ENCODE results near the gene ANKFY1.
A peak's percentile ranks its signal among the peaks of the same experiment; 100 is the strongest.

ANKFY1 gene, protein sequence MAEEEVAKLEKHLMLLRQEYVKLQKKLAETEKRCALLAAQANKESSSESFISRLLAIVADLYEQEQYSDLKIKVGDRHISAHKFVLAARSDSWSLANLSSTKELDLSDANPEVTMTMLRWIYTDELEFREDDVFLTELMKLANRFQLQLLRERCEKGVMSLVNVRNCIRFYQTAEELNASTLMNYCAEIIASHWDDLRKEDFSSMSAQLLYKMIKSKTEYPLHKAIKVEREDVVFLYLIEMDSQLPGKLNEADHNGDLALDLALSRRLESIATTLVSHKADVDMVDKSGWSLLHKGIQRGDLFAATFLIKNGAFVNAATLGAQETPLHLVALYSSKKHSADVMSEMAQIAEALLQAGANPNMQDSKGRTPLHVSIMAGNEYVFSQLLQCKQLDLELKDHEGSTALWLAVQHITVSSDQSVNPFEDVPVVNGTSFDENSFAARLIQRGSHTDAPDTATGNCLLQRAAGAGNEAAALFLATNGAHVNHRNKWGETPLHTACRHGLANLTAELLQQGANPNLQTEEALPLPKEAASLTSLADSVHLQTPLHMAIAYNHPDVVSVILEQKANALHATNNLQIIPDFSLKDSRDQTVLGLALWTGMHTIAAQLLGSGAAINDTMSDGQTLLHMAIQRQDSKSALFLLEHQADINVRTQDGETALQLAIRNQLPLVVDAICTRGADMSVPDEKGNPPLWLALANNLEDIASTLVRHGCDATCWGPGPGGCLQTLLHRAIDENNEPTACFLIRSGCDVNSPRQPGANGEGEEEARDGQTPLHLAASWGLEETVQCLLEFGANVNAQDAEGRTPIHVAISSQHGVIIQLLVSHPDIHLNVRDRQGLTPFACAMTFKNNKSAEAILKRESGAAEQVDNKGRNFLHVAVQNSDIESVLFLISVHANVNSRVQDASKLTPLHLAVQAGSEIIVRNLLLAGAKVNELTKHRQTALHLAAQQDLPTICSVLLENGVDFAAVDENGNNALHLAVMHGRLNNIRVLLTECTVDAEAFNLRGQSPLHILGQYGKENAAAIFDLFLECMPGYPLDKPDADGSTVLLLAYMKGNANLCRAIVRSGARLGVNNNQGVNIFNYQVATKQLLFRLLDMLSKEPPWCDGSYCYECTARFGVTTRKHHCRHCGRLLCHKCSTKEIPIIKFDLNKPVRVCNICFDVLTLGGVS

DNA sequence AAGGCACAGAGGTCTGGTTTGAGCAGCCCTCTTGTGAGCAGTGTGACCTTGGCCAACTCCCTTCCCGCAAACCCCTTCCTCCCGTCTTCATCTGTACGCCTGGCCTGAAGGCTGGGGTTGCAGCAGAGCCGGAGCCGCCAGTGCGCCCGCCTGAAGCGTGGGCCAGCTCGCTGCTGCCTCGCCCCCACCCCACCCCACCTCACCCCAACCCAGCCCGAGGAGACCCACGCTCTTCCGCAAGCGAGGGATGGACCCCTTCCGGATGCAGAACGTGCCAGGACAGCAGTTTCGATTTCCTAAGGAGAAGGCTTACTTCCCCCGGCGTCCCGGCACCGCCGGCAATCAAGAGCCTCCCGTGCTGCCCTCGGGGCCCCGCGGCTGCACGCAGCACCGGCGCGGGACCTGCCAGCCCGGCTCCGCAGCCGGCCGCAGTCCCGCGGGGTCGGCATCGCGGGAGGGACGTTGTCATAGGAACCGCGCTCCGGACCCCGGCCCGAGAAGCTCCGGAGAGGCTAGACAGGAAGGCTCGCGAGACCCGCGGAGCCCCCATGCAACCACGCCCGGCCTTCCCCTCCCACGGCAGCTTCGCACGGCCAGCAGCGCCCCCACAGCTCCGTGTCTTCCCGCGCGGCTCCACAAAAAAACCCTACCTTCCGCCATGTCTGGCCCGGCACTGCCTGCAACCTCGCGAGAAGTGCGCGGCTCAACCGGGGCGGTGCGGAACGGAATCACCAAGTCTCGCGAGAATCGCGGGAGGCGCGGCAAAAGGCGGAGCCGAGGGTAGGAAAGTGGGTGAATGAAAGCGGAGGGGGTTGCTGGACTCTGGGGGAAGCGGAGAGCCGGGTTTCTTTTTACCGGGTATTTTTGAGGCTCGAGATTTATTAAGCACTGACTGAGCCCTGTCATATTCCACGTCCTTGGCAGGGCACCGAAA, at the start of gene ANKFY1:
ANKFY1 (minus strand) TSS at position 698 of the 934 bp plus-strand sequence; CDS start at position 660, 38 bp downstream.
- peak; percentile 40 to 92 (median 88) for DNase-seq

DNA sequence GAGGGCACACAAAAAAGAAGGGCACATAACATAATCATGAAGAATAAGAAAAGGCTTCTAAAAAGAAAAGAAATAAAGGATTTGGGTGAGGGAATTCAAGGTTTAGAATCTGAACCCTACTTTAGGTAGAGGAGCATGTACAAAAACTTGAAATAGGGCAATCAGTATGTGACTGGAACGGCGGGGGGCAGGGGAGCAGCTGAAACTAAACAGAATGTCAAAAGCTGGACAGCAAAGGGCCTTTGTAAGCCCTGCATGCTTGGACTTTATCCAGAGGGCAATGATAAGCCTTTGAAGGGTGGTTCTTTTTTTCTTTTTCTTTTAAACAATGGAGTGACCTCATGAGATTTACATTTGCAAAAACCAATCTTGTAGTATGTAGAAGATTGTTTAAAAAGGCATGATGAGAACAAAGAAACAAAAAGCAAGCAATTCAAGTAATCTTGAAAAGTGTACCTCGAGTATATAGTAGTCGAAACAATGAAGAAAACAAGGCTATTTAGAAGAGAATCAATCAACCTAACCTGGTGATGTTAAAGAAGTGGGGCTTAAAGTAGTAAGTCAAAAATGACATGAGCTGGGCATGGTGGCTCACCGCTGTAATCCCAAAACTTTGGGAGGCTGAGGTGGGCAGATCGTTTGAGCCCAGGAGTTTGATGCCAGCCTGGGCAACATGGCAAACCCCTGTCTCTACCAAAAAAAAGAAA, 46.7 kb upstream of the ANKFY1 start:
- DNase-seq: peak in 2 of 14 donors; percentile 17 to 20

DNA sequence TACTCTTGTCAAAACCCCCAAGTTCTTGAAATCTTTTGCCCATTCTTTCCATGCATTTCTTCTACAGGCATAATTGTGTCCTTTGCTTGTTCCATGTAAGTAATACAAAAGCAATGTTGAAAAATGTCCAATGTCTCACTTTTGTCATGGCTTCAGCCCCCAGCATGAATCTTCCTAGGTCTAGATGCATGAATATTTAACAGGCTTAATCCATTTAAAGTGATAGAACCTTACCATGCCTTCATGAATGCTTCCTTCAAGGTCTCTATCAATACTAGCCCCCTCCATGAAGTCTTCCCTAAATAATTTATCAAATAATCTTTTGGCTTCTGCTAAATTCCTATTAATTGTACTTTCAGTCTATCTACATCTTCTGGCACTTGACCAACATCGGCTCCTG, 46.1 kb upstream of the ANKFY1 start:
- no peak for DNase-seq

DNA sequence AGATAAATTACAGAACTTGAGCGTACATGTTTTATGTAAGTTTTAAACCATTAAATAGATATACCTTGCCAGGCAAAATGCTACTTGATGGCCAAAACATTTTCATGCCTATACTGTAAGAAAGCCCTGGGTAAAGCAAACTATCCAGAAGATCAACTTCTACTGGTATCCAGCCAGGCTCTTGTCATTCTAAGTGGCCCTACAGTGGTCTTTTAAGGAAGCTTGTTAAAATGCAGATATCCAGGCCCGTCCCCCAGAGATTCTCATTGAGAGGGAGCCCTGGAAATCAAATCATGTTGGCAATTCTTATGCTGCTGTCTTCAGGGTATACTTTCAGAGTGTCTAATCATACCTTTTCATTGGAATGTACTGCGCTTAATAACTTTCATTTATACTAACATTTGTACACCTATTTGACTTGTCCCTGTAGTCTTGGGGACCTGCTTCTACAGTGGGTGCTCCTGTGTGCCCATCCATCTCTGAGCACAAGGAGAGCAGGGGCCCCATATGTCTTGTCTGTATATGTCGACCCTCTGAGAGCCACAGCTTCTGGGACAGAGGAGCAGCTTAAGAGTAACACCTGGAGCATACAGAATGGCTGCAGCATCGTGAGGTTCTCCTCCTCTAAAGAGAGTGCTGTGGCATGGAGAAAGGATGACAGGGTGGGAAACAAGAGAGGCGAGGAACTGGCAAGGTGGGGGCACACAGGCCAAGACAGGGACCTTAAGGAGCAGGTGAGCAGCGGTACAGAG, 43.6 kb upstream of the ANKFY1 start:
- DNase-seq: no peak

DNA sequence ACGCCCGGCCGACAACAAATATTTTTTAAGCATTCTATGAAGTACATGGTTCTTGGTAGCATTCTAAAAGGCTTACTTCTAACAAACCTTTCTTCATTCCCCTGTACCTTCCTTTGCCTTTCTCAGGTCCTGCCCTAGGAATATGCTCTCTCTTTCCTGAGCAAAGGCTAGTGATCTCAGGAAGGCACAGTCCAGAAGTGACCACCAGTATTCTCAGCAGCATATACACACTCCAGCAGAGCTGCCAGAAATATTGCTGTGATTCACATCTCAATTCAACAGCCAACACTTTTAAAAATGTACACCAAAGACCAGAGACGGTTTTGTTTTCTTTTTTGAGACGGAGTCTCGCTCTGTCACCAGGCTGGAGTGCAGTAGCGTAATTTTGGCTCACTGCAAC, 41.4 kb upstream of the ANKFY1 start:
- DNase-seq: no peak

DNA sequence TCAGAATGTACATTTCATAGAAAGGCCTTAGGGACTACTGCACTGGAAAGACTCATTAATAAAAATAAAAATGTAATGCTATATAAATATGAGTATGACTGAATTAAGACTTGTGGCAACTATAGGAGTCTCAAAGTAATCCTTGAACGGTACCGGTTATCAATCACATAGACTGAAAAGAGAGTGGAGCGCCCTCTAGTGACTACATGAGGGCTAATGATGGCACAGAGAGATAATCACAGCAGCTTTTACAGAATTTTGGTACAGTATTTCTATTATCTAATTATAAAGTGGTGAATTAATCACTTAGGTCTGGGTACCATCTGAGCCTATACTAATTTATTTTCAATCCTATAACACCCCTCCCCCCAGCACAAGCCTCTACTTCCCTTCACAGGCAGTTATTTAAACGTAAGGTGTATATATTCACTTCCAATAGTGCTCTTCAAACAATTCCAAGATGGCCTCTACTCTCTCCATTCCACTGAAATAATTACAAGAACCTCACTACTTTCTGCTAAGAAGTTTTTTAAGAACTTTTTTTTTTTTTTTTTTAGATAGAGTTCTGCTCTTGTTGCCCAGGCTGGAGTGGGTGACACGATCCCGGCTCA, 40.7 kb upstream of the ANKFY1 start:
- peak in 3 of 14 donors; percentile 1 to 50 (median 13) for DNase-seq

DNA sequence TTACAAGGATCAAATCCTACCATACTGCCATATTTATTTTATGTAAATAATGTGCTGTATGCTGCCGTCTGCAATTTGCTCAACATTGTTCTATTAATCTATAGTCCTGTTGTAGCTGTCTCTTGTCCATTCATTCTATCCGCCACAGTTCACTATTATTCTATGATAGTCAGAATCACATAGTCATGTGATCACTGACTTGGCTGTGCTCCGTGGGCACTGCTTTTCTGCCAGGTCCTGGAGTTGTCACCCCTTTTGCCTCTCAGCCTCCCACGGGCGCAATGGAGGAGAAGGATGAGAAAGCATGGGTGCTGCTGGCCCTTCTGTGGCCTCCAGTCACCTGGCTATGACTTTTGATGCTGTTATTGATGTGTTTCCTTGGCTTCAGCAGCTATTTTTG, 37.3 kb upstream of the ANKFY1 start:
- DNase-seq: peak in 12 of 14 donors; percentile 12 to 59 (median 50)

DNA sequence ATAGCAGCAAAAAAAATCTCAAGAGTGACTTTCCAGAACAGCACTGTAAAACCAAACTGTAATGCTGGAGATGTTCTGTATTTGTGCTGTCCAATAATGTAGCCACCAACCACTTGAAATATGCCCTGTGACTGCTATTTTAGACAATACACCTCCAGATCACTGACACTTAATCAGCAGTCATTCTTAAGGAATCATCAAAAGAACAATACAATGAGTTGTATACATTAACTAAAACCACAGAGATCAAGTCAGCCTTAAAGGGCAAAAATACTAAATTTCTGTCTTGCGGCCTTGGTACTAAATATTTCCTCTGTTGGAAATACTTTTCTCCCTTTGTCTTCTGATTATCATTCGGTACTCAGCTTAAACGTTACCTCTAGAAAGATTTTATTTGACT, 33.6 kb upstream of the ANKFY1 start:
- DNase-seq: no peak

DNA sequence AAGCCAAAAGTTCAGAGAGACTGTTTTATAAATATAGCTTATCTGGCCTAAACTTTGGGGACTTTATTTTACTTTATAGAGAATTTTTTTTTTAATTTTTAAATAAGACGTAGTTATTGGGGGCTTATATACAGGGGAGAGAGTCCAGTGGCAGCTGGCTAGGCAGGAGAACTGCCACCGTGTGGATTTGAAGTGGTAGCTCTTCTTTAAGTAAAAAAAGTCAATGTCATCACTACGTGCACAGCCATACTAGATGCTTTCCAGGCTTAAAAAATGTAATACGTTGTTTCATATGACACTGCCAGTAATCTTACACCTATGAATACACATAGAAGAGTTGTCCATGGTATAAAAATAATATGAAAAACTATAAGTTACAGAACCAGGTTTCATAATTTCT, 31.9 kb upstream of the ANKFY1 start:
- DNase-seq: no peak

DNA sequence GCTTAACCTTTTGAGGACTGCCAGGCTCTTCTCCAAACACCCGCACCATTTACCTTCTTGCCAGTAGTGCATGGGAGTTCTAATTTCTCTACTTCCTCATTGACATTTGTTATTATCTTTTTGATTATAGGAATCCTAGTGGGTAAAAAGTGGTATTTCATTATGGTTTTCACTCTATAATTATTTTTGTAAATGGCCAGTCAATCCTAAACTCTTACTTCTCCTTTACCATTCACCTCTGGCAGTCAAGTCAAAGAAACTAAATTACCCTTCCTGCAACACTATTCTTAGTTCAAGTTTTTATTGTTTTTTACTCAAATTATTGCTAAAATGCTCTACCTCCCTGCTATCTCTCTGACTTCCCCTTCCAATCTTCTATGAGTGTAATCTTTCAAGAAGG, 29.8 kb upstream of the ANKFY1 start:
- DNase-seq: no peak

DNA sequence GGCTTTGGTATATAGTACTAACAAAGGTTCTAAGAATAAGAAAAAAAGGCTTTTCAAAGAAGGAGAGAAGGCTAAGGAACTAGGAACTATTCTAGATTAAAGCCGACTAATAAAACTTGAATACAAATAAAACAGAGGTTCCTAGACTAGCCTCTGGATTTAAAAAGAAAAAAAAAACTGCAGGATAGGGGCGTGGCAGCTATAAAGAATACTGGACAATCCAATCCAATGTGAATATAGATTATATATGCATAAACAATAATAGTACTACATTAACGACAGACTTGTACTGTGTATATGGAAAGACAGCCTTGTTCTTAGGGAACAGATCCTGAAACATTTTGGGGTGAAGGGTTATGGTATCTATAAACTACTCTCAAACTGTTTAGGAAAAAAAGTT, 23.9 kb upstream of the ANKFY1 start:
- DNase-seq: no peak

DNA sequence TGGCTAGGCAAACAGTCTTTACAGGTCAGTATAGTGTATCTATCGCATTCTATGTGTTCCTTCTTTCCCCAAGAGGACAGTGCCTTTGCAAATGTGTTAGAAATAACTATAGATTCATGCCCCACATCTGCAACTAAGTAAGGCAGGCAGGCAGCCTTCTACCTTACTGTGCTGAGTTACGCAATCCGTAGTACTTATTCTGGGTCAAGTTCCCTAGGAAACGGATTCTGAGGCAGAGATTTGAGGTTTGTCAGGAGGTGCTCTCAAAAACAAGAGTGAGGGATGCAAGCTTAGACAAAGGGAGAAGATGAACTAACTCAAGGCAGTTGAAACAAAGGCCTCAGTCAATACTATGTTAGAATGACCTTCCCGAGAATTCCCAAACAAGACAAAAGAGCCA, 12.7 kb upstream of the ANKFY1 start:
- no peak for DNase-seq

DNA sequence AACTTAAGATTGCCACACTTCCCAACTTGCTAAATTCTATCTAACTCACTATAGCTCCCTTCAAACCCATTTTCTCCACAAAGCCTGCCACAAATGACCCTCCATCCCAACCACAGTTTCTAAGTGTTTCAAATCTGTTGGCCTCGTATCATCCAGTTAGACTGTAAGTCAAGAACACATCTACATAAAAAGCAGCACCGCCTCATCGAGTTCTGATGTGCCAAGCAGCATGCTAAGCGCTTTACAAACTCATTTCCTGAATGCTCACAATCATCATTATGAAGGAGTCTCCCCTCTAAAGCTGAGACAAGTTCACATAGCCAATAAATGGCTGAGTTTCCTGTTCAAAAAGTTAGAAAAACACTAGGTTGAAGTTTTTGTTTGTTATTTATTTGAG, 9.2 kb upstream of the ANKFY1 start:
- DNase-seq: no peak

DNA sequence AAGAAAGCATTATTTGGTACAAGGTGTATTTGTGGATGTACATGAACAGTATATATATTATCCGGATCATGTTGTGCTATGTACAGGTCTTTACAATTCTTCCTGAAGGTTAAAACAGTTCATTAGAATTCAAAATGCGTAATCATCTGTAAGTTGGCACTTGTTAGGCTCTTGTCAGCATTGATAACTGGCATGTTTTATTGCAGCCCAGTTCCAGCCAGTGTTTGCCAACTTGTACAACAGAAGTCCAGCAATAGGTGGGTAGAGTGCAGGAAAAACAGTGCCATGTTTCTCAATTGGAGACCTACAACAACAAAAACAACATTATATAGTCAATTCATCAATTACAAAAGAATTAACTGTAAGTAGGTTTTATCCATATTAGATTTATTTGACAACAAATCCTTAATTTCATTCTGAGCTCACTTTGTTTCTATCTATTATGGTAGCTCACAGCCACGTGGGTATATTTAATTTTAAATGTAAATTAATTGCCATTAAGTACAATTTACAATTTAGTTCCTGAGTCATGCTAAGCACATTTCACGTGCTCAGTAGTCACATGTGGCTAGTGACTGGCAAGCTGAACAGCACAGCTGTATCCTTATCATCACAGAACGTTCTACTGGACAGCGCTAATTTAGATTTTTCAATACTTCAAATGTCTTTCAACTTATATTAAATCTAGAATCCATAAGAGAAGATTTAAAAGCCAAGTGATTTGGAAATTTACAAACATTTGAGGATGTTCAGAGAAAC, 8.6 kb upstream of the ANKFY1 start:
- peak in 1 of 14 donors; percentile 20 for DNase-seq

DNA sequence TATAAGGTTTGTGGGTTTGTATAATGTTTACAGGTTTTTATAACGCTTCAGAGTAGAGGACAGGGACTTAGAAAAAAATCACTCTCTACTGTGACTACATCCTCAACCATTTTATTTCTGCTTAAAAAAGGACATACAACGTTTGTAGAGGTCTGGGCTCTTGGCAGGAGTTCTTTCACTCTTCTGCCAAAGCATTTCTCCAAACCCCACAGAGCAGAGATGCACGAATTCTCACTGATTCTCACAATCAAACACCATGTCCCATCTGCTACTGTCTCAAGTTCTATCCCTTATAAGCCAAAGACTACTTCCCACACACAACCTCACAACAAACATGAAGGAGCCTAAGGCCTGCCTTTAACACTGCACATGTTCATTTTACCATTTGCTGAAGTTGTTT, 7.0 kb upstream of the ANKFY1 start:
- DNase-seq: peak in 1 of 14 donors; percentile 2

DNA sequence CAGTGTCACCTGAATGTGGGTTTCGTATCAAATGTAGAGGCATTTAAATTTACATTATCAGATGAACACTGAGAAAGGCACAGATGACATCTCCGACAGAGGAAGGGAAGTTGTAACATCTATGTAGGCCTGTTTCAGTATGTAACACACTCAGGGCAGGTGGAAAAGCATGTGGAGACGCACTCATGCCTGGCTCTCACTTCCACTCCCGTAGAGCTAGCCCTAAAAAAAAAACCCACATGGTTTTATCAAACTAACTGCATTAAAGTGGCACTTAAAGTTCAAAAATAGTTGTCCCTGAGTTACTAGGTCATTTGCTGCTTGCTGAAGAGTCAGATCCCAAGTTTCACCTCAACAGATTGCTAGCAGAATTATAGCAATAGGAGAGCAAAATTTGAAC, 6.1 kb upstream of the ANKFY1 start:
- DNase-seq: no peak

DNA sequence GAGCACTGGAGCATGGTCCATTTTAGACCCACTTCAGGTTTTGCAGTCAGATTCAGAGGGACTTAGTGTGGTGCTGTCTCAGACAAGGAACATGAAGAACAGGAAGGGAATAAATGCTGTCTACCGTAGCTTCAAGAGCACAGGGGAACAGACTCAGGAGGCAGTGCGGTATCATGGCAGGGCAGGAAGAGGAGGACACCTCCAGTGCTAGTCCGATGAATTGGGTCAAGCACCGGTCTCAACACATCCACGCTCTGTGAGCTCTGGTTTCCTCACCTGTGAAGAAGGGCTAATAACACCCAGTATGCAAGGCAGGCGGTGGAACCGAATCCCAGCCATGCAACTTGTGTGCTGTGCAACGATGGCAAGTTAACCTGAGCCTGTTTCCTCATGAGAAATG, 3.6 kb upstream of the ANKFY1 start:
- DNase-seq: no peak

DNA sequence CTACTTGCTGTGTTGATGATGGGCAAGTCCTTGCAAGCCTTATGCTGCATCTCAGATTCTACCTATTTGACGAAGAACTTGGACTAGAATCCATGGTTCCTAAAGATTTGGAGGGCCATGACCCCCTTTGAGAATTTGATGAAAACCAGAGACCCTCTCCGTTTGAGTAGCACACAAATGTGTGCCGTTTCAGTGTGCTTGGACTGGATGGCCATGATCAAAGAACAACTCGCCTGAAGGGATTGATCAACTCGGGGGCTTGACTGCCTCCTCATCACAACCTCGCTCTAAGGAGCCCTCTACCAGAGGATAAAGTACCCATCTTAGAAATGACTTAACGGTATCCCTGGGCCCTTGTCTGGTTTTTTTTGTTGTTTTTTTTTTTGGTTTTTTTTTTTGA, 2.8 kb upstream of the ANKFY1 start:
- no peak for DNase-seq

DNA sequence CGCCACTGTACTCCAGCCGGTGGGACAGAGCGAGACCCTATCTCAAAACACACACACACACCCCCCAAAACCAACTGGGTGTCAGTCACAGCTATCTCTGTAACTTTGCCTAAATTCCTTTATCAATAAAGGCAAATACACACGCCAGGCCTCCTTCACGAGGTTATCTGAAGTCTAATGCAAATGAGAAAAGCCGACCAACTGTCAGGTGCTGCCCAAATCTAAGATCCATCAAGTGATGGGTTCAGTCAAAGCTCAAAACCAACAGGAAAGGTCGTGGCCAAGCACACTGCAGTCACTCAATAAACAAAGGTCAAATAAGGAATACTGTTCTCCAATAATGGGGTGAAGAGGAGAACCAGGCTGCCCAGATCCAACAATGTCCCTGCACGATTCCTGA, 1.1 kb downstream of the ANKFY1 start:
- DNase-seq: no peak

Measured in C1 segment of cervical spinal cord (tissue), 14 donors.